Spleen (tissue), 7 donors: ENCODE data around the gene ATP10A.
"Not testable (repeated sequence)": the region's sequence is repeated elsewhere in the genome, so short reads cannot be mapped to it uniquely, and the experiment has no call there.

Source experiments
- POLR2A ChIP-seq, 3 donors: fragments of 450-650 bp; IDR thresholded peaks; one replicate each; pipeline ENCODE4 v1.5.1; 2017; ENCODE audit warnings: antibody characterized with exemption in 3 of 3, mild to moderate bottlenecking in 1 of 3
- POLR2AphosphoS5 ChIP-seq, 3 donors: sonication (generic); formaldehyde crosslinking; IDR thresholded peaks; one replicate each; pipeline ENCODE4 v1.5.1; 2017; ENCODE audit warnings: antibody characterized with exemption in 3 of 3
- TF ChIP-seq, protein P1 (sequence below), 11 experiments: fragments of 200-600 bp in 7 of 11; fragments of 450-650 bp in 4 of 11; sonication (generic) in 4 of 11; IDR thresholded peaks in 8 of 11; conservative IDR thresholded peaks in 3 of 11; 1 replicate in 7 of 11; 2 replicates in 4 of 11; pipeline versions ENCODE4 v1.4.0 to v1.8.0; 2016 to 2021; ENCODE audit warnings: antibody characterized with exemption in 11 of 11, inconsistent platforms in 4 of 11, mild to moderate bottlenecking in 1 of 11
- donor health status: DM: no; HTN: no; CAD: no; lungs with moderate emphysema.
- donor health status: DM: no; HTN: no; CAD: no.
- donor health status: DM: no; HTN: no; CAD: no.

DNA sequence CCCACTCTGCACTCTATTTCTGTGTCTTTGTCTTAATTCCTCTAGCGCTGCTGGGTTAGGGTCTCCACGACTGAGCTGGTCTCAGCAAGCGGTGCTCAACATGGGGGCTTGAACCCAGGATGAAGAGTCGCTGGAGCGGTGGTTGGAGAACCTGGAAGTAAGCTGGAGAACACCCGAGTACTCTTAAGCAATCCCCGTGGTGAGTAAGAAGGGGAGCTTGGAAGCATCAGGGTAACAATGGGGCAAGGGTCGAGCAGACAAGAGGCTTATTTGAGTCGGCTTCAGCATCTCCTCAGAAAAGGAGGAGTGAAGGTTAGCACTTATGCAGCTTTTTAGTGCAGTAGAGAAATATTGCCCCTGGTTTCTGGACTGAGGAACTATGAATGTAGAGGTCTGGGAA is 226.6 kb downstream of the ATP10A start:
- TF ChIP-seq, protein P1, sequence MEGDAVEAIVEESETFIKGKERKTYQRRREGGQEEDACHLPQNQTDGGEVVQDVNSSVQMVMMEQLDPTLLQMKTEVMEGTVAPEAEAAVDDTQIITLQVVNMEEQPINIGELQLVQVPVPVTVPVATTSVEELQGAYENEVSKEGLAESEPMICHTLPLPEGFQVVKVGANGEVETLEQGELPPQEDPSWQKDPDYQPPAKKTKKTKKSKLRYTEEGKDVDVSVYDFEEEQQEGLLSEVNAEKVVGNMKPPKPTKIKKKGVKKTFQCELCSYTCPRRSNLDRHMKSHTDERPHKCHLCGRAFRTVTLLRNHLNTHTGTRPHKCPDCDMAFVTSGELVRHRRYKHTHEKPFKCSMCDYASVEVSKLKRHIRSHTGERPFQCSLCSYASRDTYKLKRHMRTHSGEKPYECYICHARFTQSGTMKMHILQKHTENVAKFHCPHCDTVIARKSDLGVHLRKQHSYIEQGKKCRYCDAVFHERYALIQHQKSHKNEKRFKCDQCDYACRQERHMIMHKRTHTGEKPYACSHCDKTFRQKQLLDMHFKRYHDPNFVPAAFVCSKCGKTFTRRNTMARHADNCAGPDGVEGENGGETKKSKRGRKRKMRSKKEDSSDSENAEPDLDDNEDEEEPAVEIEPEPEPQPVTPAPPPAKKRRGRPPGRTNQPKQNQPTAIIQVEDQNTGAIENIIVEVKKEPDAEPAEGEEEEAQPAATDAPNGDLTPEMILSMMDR (IDR thresholded peaks at IDR 0.05 in 8 of 11, conservative IDR thresholded peaks at IDR 0.05 in 3 of 11): not testable (repeated sequence)
- not testable (repeated sequence) for TF ChIP-seq POLR2A, POLR2AphosphoS5 (IDR thresholded peaks at IDR 0.05)
